Measurements from ENCODE around the gene RALGAPA2. TPM values are rescaled to one million over a fixed set of nuclear protein-coding genes. Genes with fewer than 3 reads are reported as not detected.

Gene RALGAPA2
- total RNA-seq, 1 donor from 2014 or later, result 22.5 TPM

DNA sequence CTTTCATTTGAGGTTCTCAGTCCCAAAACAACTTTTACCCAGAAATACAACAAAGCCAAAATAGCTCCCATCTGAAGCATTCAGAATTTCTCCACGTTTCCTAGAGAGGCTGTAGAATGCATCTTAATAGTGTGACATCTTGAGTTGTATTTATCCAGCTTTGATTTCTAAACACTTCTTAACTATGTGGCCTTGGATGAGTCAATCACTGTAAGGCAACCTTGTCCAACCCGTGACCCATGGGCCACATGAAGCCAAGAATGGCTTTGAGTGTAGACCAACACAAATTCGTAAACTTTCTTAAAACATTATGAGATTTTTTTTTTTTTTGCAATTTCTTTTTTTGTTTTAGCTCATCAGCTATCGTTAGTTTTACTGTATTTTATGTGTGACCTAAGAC is 108.1 kb downstream of the RALGAPA2 start:
- intact Hi-C loops (cut with DNase I), result no loop called here
- DNase-seq (ENCODE audit: low spot score), result no peak

DNA sequence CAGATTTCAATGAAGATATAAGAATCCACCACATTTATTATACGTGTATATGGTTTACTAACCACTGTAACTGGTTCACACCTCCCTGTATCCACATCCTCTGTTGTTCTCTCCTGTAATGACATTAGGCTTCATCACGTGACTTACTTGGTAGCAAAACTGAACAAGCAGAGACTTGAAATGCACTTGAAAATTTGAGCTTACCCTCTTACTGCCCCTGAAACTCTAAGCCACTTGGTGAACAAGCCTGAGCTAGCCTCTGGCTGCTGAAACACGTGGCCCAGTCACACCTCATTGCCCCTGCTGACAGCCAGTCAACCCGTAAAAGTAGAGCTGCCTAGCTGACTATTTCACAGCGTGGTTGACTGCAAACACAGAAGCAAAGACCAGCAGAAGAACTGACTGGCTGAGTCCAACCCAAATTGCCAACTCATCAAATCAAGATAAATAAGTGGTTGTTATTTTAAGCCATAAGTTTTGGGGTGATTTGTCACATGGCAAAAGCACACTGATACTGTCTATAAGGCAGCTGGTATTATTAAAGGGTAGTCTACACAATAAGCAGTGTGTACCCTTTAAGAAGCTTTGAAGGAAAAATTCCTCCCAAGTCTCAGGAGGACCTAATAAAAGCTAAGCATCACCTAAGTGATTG is 109.0 kb downstream of the RALGAPA2 start:
- no peak for DNase-seq (ENCODE audit: low spot score)
- intact Hi-C loops (cut with DNase I), result no loop called here

DNA sequence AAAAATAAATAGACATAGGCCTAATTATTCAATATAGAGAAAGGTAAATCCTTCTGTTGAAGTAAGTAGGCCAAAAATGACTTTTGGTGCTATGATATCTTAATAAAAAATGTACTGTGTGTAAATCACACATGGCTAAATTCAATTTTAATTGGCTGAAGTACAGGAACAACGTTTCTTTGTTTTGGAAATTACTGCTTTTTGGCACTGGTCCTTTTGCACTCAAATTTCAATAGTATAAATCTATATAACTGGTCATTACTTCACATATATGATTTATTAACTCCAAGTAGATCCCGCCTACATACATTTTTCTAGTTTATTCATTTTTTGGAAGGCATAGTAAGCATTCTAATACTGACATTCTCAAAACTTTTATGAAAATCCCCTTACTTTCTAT is 114.5 kb downstream of the RALGAPA2 start:
- intact Hi-C loops (cut with DNase I), result loop anchor here (10.0 kb wide), 1 partner anchor 227 kb away; no protein-coding TSS in a partner anchor
- no peak for DNase-seq (ENCODE audit: low spot score)

GRCh38 chr20:20594171-20594530 is 118.3 kb downstream of the RALGAPA2 start:
- intact Hi-C loops (cut with DNase I), result loop anchor here (10.0 kb wide), 1 partner anchor 231 kb away; no protein-coding TSS in a partner anchor
- no peak for DNase-seq (ENCODE audit: low spot score)

GRCh38 chr20:20593447-20594170 is 118.8 kb downstream of the RALGAPA2 start:
- DNase-seq (ENCODE audit: low spot score), result no peak
- intact Hi-C loops (cut with DNase I), result loop anchor here (10.0 kb wide), 1 partner anchor 231 kb away; no protein-coding TSS in a partner anchor

DNA sequence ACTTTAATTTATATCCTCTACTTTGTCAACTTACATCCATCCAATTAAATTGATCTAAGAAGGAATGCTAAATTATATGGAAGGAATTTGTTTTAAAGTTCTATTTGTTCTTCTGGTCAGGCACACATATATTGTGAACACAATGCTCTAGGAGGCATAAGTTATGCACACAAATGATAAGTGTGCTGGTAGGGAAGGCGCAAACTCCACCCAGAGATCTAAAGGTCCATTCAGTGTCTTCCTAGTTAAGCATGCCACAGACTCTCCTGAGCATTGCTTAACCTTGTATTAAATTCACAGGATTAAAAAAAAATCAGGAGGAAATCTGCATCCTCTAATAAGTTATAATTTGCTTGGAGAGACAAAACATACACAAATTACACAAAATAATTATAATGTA is 127.3 kb downstream of the RALGAPA2 start:
- intact Hi-C loops (cut with DNase I), result no loop called here
- no peak for DNase-seq (ENCODE audit: low spot score)

DNA sequence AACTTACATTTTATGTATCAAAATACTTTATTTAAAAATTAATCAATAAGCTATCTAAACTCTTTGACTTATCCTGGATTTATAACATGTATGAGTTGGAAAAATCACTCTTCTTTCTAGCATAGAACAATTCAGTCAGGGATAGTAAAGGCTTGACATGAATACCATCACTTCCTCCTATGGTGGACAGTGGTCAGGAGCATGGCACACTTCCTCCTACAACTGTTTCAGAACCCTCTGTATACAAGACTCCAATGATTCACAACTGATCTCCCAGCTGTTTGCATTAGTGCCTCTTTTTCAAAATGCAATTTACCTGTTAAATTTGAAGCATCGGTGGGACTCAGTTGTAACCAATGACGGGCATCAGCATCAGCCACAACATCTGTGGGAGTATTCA is 129.7 kb downstream of the RALGAPA2 start:
- intact Hi-C loops (cut with DNase I), result no loop called here
- no peak for DNase-seq (ENCODE audit: low spot score)

- DNase-seq (ENCODE audit: low spot score), result no peak
- intact Hi-C loops (cut with DNase I), result no loop called here
These were observed 132.3 kb downstream of the RALGAPA2 start for GRCh38 chr20:20580139-20580538.

DNA sequence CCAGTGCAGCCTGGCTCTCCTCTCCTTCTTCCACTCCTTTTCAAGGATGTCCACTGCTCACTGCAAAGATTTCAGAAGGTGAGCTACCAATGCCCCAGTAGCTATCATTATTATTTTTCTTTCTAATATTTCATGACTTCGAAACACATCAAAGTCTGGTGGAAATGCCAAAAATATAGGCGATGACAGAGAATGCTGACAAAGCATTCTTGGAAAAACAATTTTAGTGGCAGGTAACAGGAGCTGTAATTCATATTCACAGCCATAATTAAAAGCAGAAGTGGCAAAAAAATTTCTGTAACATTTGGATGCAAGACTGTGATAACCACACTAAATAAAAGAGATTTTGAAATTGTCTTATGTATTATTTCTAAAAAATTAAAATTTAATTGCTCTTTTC is 133.6 kb downstream of the RALGAPA2 start:
- intact Hi-C loops (cut with DNase I), result no loop called here

GRCh38 chr20:20573797-20574196 is 138.6 kb downstream of the RALGAPA2 start:
- no peak for DNase-seq (ENCODE audit: low spot score)
- intact Hi-C loops (cut with DNase I), result no loop called here

More for the DNA sequence above, 133.6 kb downstream of the RALGAPA2 start:
- DNase-seq (ENCODE audit: low spot score), result no peak

DNA sequence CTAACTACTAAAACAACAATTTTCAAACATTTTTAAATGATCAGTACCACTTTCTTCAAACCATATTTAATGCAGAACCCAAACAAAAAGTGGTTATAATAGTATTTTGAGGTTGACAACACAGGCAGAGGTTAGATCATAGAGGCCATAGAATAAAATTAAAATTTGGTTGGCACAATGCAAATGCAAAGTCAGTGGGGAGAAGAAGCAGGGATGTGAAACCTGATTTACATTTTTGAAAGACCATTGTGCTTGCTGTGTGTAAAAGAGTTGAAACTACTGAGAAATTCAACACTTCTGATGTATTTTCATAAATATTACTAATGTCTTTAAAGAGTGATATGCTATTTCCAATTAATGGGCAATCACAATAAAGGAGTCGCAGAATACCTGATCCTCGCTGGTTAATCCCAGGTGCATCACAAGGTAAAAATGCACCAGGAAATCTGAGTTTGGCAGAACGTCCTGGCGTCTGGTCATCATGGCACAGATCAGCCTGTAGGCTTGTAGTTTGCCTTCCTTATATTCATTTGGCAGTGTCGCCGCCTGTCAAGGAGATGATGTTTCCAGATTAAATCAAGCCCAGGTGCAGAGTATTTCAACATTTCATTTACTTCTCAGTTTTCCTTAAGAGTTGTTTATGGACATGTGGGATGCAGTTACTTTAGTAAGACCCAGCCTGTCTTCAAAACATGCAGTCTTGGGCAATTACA is 141.2 kb downstream of the RALGAPA2 start:
- intact Hi-C loops (cut with DNase I), result no loop called here
- DNase-seq (ENCODE audit: low spot score), result no peak

GRCh38 chr20:20568604-20569205 is 143.7 kb downstream of the RALGAPA2 start:
- intact Hi-C loops (cut with DNase I), result loop anchor here (2.0 to 5.0 kb wide), 2 partner anchors 208 to 486 kb away; no protein-coding TSS in a partner anchor
- DNase-seq (ENCODE audit: low spot score), result no peak

DNA sequence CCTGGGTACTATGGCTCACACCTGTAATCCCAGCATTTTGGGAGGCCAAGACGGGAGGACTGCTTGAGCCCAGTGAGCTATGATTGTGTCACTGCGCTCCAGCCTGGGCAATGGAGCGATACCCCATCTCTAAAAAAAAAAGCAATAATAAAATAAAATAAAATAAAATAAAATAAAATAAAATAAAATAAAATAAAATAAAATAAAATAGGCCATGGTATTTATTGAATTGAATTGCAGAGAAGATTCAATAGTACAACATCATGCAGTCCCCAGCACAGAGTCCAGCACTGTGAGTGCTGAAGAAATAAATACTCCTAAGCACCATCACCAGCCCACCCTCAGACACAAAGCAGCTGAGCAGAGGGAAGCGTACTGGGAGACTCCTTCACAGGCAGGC is 144.7 kb downstream of the RALGAPA2 start:
- no peak for DNase-seq (ENCODE audit: low spot score)
- intact Hi-C loops (cut with DNase I), result loop anchor here (2.0 to 5.0 kb wide), 2 partner anchors 207 to 485 kb away; no protein-coding TSS in a partner anchor

- intact Hi-C loops (cut with DNase I), result loop anchor here (5.0 kb wide), 1 partner anchor 484 kb away; no protein-coding TSS in a partner anchor
- DNase-seq (ENCODE audit: low spot score), result no peak
These were observed 145.9 kb downstream of the RALGAPA2 start for GRCh38 chr20:20566516-20566915.

DNA sequence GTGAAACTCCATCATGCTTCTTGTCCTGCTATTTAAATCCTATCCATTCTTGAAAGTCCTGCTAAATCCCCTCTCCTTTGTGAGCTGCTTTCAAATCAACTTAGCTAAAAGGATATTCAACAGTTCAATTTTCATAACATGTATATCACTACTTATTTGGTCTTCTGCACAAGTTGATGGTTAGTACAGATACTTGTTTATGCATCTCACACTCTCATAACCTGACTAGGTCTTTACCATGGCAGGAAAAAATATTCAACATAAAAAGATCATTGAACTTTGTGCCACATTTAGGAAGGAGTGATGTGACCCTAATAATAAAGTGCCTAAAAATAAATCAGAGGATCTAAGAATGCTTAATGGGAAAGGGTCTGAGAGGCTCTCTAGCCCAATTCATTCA is 148.2 kb downstream of the RALGAPA2 start:
- intact Hi-C loops (cut with DNase I), result no loop called here
- DNase-seq (ENCODE audit: low spot score), result no peak

GRCh38 chr20:20562507-20562906 is 149.9 kb downstream of the RALGAPA2 start:
- intact Hi-C loops (cut with DNase I), result no loop called here
- DNase-seq (ENCODE audit: low spot score), result no peak

DNA sequence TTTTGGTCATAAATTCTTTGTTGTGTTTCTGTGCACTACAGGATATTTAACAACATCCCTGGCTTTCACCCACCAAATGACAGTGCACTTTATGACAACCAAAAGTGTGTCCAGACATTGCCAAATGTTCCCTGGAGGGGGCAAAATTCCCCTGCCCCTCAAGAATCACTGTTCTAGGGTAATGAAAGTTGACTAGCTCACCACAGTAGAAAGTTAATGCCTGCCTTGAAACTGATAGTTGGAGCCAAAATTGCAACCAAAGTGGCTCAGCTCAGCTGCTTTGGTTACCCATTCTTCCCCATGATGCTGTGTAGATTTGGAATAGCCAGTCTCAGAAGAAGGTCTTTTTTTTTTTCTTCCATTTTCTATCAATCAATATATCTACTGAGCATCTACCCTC is 150.6 kb downstream of the RALGAPA2 start:
- intact Hi-C loops (cut with DNase I), result no loop called here
- DNase-seq (ENCODE audit: low spot score), result no peak

GRCh38 chr20:20561172-20561571 is 151.3 kb downstream of the RALGAPA2 start:
- intact Hi-C loops (cut with DNase I), result no loop called here
- DNase-seq (ENCODE audit: low spot score), result no peak

DNA sequence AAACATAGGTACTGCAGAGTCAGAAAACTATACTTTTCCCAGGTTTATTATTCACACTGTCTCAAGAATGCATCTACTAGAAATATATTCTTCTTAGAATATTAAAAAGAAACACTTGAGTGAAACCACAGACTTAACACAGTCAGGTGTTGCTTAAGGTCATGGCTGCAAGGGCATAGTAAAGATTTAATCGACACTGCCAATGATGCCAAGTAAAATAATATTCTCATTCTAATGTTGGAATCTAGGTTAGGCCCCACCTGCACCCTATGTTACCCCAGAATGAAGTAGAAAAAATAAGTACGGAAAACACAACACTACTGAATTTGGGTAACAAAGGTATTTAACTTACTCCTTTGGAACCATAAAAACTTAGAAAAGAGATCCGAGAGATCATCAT is 155.0 kb downstream of the RALGAPA2 start:
- intact Hi-C loops (cut with DNase I), result no loop called here
- DNase-seq (ENCODE audit: low spot score), result no peak

- intact Hi-C loops (cut with DNase I), result no loop called here
- no peak for DNase-seq (ENCODE audit: low spot score)
These were observed 156.6 kb downstream of the RALGAPA2 start for GRCh38 chr20:20555838-20556237.

Measured in cardiac septum (tissue), 1 donor.